ENCODE results near the gene STAP2.

Gene STAP2

DNA sequence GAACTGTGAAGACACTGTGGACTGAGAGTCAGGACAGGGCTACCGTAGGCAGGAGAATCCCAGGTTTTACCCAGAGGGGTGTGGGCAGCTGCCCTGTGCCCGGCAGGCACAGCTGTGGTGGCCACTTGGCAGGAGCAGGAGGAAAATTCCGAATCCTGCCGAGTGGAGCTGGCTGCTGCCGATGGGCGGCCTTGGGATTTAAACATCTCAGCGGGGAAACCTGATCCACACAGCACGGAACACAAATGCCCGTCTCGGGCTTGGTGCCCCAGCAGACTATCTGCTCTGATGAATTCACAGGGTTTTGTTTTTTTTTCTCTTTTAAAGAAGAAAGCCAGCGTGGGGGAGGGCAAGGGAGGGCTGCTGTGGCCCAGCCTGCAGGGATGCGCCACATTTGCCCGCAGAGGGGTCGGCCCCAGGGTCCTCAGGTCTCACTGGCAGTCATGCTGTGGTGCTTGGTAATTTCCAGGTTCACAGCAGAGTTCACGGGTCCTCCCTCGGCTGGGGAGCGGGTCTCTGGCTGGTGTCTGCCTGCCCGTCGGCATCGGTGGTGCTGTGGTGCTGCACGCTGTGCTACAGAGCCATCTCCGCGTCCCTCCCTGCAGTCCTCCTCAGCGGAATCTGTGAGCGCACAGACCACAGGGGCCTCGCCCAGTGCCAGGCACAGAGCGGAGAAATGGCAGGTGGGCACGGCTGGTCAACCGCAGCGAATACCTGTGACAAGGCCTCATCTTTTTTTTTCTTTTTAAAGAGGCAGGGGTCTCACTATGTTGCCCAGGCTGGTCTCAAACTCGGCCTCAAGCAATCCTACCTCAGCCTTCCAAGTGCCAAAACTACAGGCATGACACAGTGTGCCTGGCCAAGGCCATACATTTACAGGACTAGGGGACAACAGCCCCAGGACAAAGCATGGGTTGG lies 32.9 kb upstream of the STAP2 start:
- no peak for DNase-seq (ENCODE audit: low read depth in 2 of 2)

- no peak for DNase-seq (ENCODE audit: low read depth in 2 of 2)
Observed at GRCh38 chr19:4370418-4371041, 31.9 kb upstream of the STAP2 start.

GRCh38 chr19:4369888-4370260 lies 31.2 kb upstream of the STAP2 start:
- peak; percentile 54 to 73 for DNase-seq (ENCODE audit: low read depth in 2 of 2)

- peak; percentile 26 to 61 for DNase-seq (ENCODE audit: low read depth in 2 of 2)
Observed at GRCh38 chr19:4369109-4369887, 30.7 kb upstream of the STAP2 start.

DNA sequence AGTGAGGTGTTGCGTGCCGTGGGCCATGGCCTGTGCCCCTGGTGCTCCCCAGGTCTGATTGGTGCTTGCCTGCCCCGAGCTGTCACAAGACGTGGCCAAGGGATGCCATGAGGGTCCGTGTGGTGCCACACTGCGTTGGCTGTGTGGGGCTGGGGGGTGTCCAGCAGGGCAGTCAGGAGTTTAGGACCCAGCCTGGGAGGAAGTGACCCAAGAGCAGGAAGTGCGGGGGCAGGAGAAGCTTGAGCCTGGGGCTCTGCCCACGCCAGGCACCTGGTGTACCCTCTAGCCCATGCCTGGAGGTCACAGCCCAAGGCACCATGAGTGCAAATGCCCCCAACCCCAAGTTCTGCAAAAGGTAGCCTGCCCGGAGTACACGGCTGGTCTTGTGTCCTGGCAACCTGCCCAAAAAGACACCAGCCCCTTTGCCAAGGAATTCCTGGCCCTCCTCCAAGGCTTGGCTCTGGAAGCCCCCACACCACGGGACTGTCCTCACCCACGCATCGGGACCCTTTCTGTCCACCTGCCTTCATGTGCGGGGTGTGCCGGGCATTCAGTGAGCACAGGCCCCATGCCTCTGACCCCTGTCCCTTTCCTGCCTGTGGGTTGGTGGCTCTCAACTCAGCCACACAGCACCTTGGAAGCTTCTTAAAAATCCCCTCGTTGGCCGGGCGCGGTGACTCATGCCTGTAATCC lies 29.6 kb upstream of the STAP2 start:
- DNase-seq (ENCODE audit: low read depth in 2 of 2): no peak

GRCh38 chr19:4367781-4368127 lies 29.1 kb upstream of the STAP2 start:
- no peak for DNase-seq (ENCODE audit: low read depth in 2 of 2)

GRCh38 chr19:4367336-4367723 lies 28.7 kb upstream of the STAP2 start:
- DNase-seq (ENCODE audit: low read depth in 2 of 2): no peak

- no peak for DNase-seq (ENCODE audit: low read depth in 2 of 2)
Observed at GRCh38 chr19:4366666-4367335, 28.2 kb upstream of the STAP2 start.

GRCh38 chr19:4365791-4366665 lies 27.4 kb upstream of the STAP2 start:
- DNase-seq (ENCODE audit: low read depth in 2 of 2): no peak

DNA sequence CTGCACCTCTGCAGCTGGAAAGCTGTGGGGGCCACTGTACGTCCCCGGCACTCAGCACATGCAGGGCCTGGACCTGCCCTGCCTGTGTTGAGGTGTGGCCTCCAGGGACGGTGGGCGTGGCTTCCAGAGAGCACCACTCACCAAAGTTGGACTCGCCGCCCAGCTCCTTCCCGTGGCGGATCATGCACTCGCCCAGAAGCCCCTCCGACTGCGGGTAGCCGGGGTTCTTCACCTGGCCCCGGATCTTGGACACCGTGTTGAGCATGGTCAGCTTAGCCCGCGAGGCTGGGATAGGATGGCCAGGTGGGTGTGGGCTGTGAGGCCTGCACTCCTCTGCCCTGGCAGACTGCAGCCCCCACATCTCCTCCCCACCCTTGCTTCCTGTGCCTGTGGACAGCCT lies 26.7 kb upstream of the STAP2 start:
- no peak for DNase-seq (ENCODE audit: low read depth in 2 of 2)

- no peak for DNase-seq (ENCODE audit: low read depth in 2 of 2)
Observed at GRCh38 chr19:4363571-4364304, 25.1 kb upstream of the STAP2 start.

- DNase-seq (ENCODE audit: low read depth in 2 of 2): no peak
Observed at GRCh38 chr19:4362831-4363545, 24.4 kb upstream of the STAP2 start.

- DNase-seq (ENCODE audit: low read depth in 2 of 2): no peak
Observed at GRCh38 chr19:4362101-4362828, 23.6 kb upstream of the STAP2 start.

DNA sequence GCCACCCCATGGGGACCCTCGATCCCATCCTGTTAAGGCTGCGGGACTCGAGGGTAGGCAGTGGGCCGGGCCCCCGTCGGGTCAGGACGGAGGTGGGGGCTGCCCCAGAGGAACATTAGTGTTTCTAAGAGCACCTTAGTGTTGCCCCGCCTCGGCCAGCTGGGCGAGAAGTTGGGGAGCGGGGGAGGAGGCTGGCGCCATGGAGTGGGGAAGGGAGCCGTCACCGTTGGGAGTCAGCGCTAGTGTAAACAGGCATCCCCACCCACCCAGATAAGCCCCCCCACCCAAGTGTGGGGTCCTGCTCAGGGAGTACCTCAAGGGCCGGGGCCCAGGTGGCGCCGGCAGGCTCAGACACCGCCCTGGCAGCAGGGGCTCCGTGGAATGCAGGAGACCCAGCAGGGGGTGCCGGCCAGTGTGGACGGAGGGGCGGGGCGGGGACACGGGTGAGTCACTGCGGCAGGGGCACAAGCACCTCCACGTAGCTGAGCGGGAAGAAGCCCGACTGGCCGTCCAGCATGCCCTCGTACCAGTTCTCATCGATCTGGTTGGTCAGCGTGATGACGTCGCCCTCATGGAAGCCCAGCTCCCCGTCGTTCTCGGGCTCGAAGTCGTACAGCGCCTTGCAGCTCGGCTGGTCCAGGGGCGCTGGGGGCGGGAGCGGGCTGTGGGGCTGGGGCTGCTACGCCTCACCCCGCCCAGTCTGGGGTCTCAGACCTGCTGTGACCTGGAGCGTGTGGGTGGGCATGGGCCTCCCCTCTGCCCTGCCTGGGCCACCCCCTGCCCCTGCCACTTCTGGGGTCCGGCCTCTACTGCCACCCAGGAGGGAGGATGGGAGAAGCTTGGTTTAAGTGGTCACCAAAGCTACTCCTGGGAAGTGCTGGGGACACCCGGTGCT lies 22.8 kb upstream of the STAP2 start:
- DNase-seq (ENCODE audit: low read depth in 2 of 2): no peak

DNA sequence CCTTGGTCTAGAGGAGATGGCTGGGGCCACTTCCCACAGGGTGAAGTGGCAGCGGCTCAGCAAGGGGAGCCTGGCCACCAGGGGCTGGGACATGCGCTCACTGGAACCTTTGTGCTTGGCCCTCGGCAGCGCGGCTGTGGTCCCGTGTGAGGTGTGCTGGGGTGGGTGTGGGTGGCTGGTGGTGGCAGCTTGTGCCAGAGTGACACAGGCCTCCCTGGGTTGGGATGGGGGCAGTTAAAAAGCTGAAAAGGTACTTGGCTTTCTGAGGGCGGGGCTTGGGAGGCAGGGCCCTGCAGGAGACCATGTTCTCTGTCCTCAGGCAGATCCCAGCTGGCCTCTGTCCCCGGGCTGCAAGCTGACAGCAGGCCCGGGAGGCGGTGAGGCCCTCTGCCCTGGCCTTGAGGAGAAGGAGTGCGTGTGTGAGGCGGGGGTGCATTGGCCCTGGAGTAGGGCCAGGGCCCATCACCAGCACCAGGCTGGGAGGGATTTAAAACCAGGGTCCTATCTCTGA lies 22.1 kb upstream of the STAP2 start:
- DNase-seq (ENCODE audit: low read depth in 2 of 2): no peak

DNA sequence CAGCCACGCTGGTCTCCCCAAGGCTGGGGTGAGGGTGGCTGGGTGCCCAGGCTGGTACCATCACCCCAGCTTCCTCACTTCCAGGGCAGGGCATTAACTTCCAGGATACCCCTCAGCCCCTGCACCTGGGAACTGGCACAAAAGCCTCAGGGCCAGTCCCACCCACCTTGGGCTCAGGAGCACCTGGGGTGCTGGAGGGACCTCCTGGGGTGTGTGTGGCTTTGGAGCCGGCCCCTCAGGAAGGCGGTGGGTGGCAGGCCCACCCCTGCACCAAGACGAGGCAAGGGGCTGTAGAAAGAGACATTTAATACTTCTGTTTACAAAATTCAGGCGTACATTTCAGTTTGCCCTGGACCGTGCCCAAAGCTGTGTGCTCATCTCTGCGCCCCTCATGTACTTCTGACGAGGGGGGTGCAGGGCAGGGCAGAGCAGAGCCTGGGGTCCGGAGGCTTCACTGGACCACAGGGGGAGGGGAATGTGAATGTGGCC lies 21.5 kb upstream of the STAP2 start:
- DNase-seq (ENCODE audit: low read depth in 2 of 2): no peak

DNA sequence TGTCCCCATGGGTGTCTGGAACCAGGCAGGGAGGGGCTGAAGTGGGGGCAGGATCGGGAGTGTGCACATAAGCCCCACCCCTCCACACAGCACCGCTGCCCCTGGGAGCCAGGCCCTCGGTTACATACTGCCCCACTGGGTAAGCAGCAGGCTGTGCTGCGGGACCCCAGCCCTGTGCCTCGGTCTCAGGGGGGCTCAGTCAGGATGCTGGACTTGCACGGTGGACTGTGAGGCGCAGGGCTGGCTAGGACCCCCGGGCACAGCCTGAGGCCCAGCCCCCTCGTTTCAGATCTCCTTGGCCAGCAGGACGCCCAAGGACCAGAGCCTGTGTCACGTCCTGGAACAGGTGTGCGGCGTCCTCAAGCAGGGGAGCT lies 21.0 kb upstream of the STAP2 start:
- no peak for DNase-seq (ENCODE audit: low read depth in 2 of 2)

Data from activated CD4-positive, alpha-beta T cell treated with anti-CD3 and anti-CD28 coated beads for 24 hours (primary cell).